ENCODE results near the gene ADAP1.

Gene ADAP1

DNA sequence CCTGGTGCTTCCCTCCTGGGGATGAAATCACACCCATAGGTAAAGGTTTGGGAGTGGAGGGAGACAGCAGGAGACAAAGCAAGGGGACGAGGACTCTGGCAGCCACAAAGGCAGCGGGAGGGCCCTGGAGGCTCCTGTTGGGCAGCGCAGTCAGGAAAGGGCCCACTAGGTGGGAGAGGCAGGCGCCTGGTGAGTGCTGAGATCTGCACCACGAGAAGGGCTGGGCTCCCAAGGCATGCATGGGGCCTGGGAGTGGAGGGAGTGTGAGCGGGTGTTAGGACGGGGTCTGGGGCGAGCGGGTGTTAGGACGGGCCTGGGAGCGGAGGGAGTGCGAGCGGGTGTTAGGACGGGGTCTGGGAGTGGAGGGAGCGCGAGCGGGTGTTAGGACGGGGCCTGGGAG, 65.1 kb downstream of the ADAP1 start:
- ChIA-PET CTCF (no interaction called here), POLR2A (no interaction called here)
- Histone ChIP-seq H3K4me1 (ENCODE audit: control insufficient read depth, insufficient read depth, low read length) (no peaks in the 10 kb centered on the region), H3K27ac (ENCODE audit: extremely low read depth, low read depth, low read length) (no peak overlapping the region), H3K36me3 (ENCODE audit: control insufficient read depth in 2 of 2, insufficient read depth in 1 of 2, low read length in 2 of 2) (peaks cover 18 to 81% of the 10 kb centered on the region in 2 experiments; a peak in 2 of 3 replicates), H3K4me3 (ENCODE audit: low read depth, low read length) (no peak overlapping the region), H3K9me3 (ENCODE audit: control insufficient read depth, insufficient read depth, low read depth, low read length) (no peaks in the 10 kb centered on the region)
- TF ChIP-seq GFI1B (tag by site-specific recombination; IDR thresholded peaks at IDR 0.05) (no peak), ZNF214 (tag by site-specific recombination; IDR thresholded peaks at IDR 0.05; ENCODE audit: borderline replicate concordance) (no peak), ZNF623 (tag by site-specific recombination; IDR thresholded peaks at IDR 0.05) (no peak), ZFHX2 (tag by site-specific recombination; conservative IDR thresholded peaks at IDR 0.05) (no peak), ZFP41 (tag by site-specific recombination; IDR thresholded peaks at IDR 0.05; ENCODE audit: borderline replicate concordance) (no peak), ZNF391 (tag by site-specific recombination; IDR thresholded peaks at IDR 0.05; ENCODE audit: borderline replicate concordance, low read depth) (no peak), ZNF629 (tag by site-specific recombination; IDR thresholded peaks at IDR 0.05) (no peak), REPIN1 (tag by site-specific recombination; IDR thresholded peaks at IDR 0.05; ENCODE audit: low read depth) (no peak), ZNF768 (tag by site-specific recombination; IDR thresholded peaks at IDR 0.05) (no peak), GLIS2 (tag by site-specific recombination; IDR thresholded peaks at IDR 0.05) (no peak), KLF8 (tag by site-specific recombination; IDR thresholded peaks at IDR 0.05) (no peak), ZNF335 (tag by site-specific recombination; conservative IDR thresholded peaks at IDR 0.05) (no peak), ZNF670 (tag by site-specific recombination; IDR thresholded peaks at IDR 0.05; ENCODE audit: low read depth) (no peak)
- TF ChIP-seq, protein P1, sequence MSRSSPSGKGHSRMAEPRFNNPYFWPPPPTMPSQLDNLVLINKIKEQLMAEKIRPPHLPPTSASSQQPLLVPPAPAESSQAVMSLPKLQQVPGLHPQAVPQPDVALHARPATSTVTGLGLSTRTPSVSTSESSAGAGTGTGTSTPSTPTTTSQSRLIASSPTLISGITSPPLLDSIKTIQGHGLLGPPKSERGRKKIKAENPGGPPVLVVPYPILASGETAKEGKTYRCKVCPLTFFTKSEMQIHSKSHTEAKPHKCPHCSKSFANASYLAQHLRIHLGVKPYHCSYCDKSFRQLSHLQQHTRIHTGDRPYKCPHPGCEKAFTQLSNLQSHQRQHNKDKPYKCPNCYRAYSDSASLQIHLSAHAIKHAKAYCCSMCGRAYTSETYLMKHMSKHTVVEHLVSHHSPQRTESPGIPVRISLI (tag by site-specific recombination; IDR thresholded peaks at IDR 0.05), result no peak
- TF ChIP-seq, protein P2, sequence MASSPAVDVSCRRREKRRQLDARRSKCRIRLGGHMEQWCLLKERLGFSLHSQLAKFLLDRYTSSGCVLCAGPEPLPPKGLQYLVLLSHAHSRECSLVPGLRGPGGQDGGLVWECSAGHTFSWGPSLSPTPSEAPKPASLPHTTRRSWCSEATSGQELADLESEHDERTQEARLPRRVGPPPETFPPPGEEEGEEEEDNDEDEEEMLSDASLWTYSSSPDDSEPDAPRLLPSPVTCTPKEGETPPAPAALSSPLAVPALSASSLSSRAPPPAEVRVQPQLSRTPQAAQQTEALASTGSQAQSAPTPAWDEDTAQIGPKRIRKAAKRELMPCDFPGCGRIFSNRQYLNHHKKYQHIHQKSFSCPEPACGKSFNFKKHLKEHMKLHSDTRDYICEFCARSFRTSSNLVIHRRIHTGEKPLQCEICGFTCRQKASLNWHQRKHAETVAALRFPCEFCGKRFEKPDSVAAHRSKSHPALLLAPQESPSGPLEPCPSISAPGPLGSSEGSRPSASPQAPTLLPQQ (tag by site-specific recombination; IDR thresholded peaks at IDR 0.05), result no peak
- TF ChIP-seq, protein P3, sequence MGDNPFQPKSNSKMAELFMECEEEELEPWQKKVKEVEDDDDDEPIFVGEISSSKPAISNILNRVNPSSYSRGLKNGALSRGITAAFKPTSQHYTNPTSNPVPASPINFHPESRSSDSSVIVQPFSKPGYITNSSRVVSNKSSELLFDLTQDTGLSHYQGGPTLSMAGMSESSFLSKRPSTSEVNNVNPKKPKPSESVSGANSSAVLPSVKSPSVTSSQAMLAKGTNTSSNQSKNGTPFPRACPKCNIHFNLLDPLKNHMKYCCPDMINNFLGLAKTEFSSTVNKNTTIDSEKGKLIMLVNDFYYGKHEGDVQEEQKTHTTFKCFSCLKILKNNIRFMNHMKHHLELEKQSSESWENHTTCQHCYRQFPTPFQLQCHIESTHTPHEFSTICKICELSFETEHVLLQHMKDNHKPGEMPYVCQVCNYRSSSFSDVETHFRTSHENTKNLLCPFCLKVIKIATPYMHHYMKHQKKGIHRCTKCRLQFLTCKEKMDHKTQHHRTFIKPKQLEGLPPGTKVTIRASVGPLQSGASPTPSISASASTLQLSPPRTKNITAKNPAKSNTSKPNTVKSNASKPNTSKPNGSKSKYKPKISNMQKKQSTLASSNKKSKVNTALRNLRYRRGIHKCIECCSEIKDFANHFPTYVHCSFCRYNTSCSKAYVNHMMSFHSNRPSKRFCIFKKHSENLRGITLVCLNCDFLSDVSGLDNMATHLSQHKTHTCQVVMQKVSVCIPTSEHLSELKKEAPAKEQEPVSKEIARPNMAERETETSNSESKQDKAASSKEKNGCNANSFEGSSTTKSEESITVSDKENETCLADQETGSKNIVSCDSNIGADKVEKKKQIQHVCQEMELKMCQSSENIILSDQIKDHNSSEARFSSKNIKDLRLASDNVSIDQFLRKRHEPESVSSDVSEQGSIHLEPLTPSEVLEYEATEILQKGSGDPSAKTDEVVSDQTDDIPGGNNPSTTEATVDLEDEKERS (tag by site-specific recombination; IDR thresholded peaks at IDR 0.05), result no peak
- TF ChIP-seq, protein P4, sequence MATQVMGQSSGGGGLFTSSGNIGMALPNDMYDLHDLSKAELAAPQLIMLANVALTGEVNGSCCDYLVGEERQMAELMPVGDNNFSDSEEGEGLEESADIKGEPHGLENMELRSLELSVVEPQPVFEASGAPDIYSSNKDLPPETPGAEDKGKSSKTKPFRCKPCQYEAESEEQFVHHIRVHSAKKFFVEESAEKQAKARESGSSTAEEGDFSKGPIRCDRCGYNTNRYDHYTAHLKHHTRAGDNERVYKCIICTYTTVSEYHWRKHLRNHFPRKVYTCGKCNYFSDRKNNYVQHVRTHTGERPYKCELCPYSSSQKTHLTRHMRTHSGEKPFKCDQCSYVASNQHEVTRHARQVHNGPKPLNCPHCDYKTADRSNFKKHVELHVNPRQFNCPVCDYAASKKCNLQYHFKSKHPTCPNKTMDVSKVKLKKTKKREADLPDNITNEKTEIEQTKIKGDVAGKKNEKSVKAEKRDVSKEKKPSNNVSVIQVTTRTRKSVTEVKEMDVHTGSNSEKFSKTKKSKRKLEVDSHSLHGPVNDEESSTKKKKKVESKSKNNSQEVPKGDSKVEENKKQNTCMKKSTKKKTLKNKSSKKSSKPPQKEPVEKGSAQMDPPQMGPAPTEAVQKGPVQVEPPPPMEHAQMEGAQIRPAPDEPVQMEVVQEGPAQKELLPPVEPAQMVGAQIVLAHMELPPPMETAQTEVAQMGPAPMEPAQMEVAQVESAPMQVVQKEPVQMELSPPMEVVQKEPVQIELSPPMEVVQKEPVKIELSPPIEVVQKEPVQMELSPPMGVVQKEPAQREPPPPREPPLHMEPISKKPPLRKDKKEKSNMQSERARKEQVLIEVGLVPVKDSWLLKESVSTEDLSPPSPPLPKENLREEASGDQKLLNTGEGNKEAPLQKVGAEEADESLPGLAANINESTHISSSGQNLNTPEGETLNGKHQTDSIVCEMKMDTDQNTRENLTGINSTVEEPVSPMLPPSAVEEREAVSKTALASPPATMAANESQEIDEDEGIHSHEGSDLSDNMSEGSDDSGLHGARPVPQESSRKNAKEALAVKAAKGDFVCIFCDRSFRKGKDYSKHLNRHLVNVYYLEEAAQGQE (tag by site-specific recombination; IDR thresholded peaks at IDR 0.05), result no peak

DNA sequence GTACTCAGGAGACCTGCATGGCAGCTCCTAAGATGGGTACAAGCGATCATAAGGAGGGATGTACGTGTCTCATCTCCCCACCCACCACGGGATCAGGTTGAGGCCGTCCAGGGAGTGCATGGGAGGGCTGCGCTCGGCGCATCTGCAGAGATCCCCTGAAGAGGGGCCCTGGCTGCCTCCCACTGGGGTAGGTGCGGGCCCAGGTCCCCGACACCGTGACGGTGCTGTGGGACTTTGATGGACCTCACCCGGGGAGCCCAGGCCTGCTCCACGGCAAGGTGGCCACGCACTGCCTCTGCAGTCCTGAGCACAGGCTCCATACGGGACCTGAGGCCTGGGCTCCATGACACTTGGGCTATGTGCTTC, 65.5 kb downstream of the ADAP1 start:
- ChIA-PET CTCF (no interaction called here), POLR2A (no interaction called here)
- Histone ChIP-seq H3K4me1 (ENCODE audit: control insufficient read depth, insufficient read depth, low read length) (no peaks in the 10 kb centered on the region), H3K4me3 (ENCODE audit: low read depth, low read length) (no peak overlapping the region), H3K36me3 (ENCODE audit: control insufficient read depth in 2 of 2, insufficient read depth in 1 of 2, low read length in 2 of 2) (peaks cover 18 to 77% of the 10 kb centered on the region in 2 experiments; a peak in 2 of 3 replicates), H3K27ac (ENCODE audit: extremely low read depth, low read depth, low read length) (no peak overlapping the region), H3K9me3 (ENCODE audit: control insufficient read depth, insufficient read depth, low read depth, low read length) (no peaks in the 10 kb centered on the region)
- TF ChIP-seq ZNF621 (tag by site-specific recombination; IDR thresholded peaks at IDR 0.05), result no peak
- TF ChIP-seq ZNF248 (tag by site-specific recombination; IDR thresholded peaks at IDR 0.05), result no peak
- TF ChIP-seq, protein P5, sequence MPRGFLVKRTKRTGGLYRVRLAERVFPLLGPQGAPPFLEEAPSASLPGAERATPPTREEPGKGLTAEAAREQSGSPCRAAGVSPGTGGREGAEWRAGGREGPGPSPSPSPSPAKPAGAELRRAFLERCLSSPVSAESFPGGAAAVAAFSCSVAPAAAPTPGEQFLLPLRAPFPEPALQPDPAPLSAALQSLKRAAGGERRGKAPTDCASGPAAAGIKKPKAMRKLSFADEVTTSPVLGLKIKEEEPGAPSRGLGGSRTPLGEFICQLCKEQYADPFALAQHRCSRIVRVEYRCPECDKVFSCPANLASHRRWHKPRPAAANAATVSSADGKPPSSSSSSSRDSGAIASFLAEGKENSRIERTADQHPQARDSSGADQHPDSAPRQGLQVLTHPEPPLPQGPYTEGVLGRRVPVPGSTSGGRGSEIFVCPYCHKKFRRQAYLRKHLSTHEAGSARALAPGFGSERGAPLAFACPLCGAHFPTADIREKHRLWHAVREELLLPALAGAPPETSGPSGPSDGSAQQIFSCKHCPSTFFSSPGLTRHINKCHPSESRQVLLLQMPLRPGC (tag by site-specific recombination; IDR thresholded peaks at IDR 0.05), result no peak
- TF ChIP-seq OVOL3 (tag by site-specific recombination; IDR thresholded peaks at IDR 0.05), result no peak
- no peak for TF ChIP-seq KLF8 (tag by site-specific recombination; IDR thresholded peaks at IDR 0.05)
